Neural cell (in vitro differentiated cells): ENCODE measurements around the gene GPBAR1.

Experiments
- EP300 ChIP-seq: fragments of 450-650 bp; conservative IDR thresholded peaks from 2 replicates; pipeline ENCODE4 v1.6.1; 2014; ENCODE audit warnings: antibody characterized with exemption, mild to moderate bottlenecking, moderate library complexity; ENCODE audit not compliant: poor library complexity, severe bottlenecking
- TAF1 ChIP-seq: IDR thresholded peaks from 2 replicates; pipeline ENCODE4 v1.6.1; 2012; ENCODE audit warnings: low read depth

- TF ChIP-seq EP300: no peak
- TF ChIP-seq TAF1: no peak
Observed at GRCh38 chr2:218217360-218218267, 43.2 kb upstream of the GPBAR1 start.
